Peyer's patch (tissue), 4 donors: Measurements from ENCODE around the gene VTI1A.

Source experiments
- CTCF ChIP-seq, 6 experiments: fragments of 450-650 bp in 4 of 6; fragments of 200-600 bp in 2 of 6; sonication (generic) in 1 of 6; IDR thresholded peaks; one replicate each; pipeline ENCODE4 v1.5.1; 2017 to 2019; ENCODE audit warnings: antibody characterized with exemption in 6 of 6, mild to moderate bottlenecking in 3 of 6, moderate library complexity in 1 of 6
- POLR2A ChIP-seq, 2 donors: fragments of 450-650 bp; IDR thresholded peaks; one replicate each; pipeline ENCODE4 v1.5.1; 2017; ENCODE audit warnings: antibody characterized with exemption in 2 of 2, mild to moderate bottlenecking in 2 of 2, moderate library complexity in 2 of 2

GRCh38 chr10:112562122-112562521 is 115.1 kb downstream of the VTI1A start:
- TF ChIP-seq CTCF (IDR thresholded peaks at IDR 0.05) = no peak
- TF ChIP-seq POLR2A (IDR thresholded peaks at IDR 0.05) = no peak
